Testis (tissue), 2 donors: ENCODE measurements around the gene FAM193A.

Experiments used
- CTCF ChIP-seq, 3 experiments: fragments of 450-650 bp in 2 of 3; fragments of 200-600 bp in 1 of 3; sonication (generic) in 1 of 3; IDR thresholded peaks; one replicate each; pipeline ENCODE4 v1.5.1; 2016 to 2019; ENCODE audit warnings: antibody characterized with exemption in 3 of 3, mild to moderate bottlenecking in 2 of 3, moderate library complexity in 1 of 3
- POLR2A ChIP-seq: fragments of 450-650 bp; IDR thresholded peaks from one replicate; pipeline ENCODE4 v1.6.1; 2017; ENCODE audit warnings: antibody characterized with exemption, mild to moderate bottlenecking, moderate library complexity

GRCh38 chr4:2689825-2690700 lies 153.6 kb downstream of the FAM193A start:
- TF ChIP-seq CTCF (IDR thresholded peaks at IDR 0.05) (no peak), POLR2A (no peak)
